Left hindlimb (tissue), 1 donor: Measurements from ENCODE around the gene KCTD5.

ENCODE experiments used
- DNase-seq: peaks from one replicate; pipeline ENCODE4 v3.0.0-alpha.2; 2018

Gene KCTD5

GRCh38 chr16:2734844-2735515 is 52.7 kb downstream of the KCTD5 start:
- no peak for DNase-seq

- no peak for DNase-seq
These were observed 54.3 kb downstream of the KCTD5 start for GRCh38 chr16:2736476-2737237.

DNA sequence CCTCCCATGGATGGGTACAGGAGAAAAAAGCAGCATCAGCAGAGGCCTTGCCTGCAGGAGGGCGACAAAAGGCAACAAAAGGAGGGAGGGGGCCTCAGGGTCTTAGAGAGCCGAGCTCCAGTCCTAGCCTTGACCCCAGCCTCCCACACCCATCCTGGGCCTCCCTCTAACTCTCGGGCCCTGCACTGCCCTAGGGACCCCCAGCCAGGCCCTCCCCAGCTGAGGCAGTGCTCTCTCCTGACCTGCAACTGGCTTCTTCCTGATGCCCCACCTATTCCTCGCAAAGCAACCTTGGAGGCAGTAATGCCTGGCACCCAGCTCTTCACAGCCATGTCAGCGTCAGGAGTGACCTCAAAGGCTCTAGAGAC is 54.9 kb downstream of the KCTD5 start:
- DNase-seq, result no peak

DNA sequence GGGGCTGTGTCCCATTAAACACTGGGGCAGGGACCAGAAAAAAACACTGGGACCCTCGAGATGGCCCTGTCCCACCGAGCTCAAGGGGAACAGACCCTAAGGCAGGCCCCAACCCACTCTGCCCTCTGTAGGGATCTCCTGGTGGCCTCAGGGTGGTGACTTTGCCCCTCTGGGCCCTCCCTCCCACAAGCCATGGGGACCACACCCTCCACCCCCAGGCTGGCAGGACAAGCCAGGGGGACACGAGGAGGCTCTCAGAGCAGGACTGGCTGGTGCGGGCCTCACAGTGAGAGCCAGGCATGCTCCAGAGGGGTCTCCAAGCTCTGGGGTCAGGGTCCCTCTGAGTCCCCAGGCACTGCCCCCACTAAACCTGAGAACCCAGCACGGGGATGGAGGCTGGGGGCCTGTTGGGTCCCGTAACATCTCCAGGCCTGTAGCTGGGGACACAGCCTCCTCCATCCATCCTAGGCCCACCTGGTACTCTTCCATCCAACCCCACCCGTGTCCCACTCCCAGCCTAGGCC is 55.6 kb downstream of the KCTD5 start:
- DNase-seq, result no peak

DNA sequence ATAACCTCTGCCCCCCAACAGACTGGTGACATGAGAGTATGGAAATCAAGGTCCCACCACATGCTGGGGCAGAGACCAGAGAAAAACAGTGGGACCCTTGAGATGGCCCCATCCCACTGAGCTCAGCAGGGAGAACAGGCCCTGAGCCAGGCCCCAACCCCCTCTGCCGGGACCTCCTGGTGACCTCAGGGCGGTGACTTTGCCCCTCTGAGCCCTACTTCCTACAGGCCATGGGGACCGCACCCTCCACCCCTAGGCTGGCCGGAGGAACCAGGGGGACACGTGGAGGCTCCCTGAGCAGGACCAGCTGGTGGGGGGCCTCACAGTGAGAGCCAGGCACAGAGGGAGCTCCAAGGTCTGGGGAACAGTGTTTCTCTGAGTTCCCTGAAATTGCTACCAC is 56.3 kb downstream of the KCTD5 start:
- DNase-seq, result no peak

GRCh38 chr16:2739625-2740430 is 57.5 kb downstream of the KCTD5 start:
- DNase-seq, result no peak

DNA sequence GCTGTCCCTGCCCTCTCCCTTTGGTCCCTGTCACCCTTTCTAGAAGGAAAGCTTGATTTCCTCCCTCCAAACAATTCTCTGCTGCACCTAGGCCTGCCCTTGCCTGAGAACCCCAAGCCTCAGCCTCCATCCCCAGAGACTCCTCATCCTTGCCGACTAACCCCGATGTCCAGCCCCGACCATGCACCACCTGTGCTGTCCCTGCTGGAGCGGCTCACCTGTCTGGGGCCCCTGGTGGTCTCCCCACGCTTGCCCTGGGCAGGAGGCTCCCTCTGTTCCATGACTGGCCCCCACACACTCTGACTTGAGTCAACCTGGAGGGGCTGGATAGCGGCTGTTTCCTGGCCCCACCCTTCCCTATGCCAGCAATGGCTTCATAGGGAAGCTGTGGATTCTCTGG is 58.2 kb downstream of the KCTD5 start:
- DNase-seq, result no peak

DNA sequence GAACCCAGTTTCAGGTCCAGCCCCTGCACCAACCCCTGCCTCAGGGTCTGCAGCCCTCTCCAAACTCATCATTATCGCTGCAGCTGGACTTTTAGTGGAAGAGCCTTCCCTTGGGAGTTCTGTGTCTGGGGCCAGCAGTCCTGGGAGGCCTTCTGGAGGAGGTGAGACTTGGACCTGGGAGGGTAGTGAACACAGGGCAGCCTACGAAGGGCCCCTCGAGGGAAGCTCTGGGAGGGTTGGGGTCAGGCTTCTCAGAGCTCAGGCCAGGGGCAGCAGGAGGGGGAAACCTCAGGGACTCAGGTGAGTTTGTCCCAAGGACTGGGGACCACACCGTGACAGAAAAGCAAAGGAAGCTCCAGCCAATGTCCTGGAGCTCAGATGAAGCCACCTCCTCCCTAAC is 58.8 kb downstream of the KCTD5 start:
- no peak for DNase-seq

DNA sequence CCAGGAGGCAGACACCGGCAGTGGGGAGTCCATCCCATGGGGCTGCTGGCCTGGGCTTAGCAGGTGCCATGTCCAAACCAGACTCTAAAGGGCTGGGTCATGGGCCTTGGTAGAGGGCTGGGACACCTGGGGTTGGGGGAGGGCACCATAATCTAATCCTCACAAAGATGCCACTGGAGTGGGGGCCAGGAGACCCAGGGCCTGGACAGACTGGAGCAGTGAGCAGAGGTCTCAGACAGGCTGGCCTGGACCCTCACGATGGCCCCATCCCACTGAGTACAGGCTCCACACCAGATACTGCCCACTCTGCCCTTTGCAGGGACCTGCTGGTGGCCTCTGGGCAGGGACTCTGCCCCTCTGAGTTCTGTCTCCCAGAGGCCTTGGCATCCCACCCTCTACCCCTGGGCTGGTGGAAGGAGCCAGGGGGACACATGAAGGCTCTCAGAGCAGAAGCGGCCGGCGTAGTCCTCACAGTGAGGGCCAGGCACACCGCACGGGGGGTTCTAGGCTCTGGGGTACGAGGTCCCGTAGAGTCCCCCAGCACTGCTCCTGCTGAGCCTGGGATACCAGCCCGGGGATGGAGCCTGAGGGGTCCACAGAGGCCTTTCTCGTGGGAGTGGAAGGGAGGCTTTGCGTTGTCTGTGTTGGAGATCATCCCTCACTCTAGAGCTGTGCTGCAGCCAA is 60.1 kb downstream of the KCTD5 start:
- no peak for DNase-seq

- DNase-seq, result no peak
These were observed 60.9 kb downstream of the KCTD5 start for GRCh38 chr16:2743007-2743810.

DNA sequence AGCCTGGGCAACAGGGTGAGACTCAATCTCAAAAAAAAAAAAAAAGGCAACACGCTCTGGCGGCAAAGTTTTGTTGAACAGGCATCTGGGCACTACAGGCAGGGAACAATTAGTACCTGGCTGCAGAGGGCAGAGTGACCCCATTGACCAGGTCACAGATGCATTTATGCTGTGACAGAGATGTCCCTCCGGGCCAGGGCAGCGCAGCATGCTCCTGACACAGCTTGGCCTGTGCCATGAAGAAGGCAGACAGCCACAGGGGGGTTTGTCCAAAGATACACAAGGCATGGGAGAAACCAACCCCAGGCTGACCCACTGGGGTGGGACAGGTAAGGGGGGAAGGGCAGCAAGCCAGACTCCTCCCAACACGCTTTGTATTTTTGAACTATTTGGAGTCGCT is 62.4 kb downstream of the KCTD5 start:
- no peak for DNase-seq

DNA sequence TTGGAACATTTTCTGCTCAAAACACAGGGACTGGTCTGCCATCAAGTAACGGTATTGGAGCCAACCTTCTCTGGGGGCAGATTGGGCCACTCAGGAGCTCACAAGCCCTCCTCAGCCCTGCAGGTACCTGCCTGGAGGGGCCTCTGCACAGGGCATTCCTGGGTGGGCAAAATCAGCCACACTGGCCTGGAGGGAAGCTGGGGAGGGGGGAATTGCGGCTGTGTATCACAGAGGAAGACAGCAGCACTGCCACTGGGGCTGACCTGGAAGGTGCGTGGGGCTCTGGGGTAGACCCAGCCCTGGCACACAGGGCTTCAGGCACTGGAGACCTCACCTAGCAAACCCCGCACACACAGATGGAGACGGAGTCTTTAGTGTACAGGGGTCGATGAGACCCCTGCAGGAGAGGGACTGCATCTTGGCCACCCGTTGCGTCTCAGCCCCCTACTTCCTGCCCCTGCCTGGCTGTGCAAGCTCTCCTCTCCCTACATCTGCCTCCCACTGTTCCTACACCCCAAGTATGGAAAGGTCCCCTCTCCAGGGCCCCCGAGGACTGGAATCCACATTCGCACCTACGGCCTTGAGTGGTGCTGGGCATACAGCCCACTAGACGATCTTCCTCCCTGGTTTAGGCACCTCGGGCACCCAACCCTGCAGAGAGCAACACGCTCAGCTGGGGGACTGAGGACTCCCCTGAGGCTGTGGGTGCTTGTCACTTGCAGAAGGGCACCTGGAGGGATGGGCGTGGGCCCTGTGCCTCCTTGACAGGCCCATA is 63.0 kb downstream of the KCTD5 start:
- DNase-seq, result no peak

GRCh38 chr16:2745961-2746360 is 63.6 kb downstream of the KCTD5 start:
- no peak for DNase-seq

DNA sequence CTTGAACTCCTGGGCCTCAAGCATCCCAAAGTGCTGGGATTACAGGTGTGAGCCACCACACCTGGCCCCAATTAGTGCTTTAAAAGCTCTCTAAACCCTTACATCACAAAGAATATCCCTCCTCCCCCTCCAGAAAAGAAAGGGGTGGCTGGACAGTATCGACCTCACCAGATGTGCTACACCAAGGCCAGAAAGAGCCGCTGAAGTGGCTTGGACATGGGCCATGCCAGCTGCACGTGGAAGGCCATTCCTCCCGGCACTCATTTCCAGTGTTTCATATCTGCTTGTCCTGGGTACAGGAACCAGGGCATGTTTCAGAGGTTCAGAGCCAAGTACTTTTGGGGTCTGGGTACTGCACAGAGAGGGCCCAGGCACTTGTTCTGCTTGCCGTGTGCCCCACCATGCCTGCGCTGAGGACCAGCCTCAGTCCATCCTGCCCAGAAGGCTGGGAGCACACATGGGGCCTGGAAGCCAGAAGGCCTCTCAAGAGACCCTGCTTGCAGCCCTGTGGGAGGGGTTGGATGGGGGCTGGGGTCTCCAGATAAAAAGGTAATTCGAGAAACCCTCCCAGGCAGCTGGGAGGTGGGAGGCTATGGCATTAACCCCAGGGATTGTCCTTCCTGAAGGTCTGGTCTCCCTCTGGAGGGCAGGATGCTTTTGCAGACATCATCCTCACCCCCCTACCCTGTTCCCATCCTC is 66.6 kb downstream of the KCTD5 start:
- no peak for DNase-seq

- no peak for DNase-seq
These were observed 67.2 kb downstream of the KCTD5 start for GRCh38 chr16:2749476-2749875.

DNA sequence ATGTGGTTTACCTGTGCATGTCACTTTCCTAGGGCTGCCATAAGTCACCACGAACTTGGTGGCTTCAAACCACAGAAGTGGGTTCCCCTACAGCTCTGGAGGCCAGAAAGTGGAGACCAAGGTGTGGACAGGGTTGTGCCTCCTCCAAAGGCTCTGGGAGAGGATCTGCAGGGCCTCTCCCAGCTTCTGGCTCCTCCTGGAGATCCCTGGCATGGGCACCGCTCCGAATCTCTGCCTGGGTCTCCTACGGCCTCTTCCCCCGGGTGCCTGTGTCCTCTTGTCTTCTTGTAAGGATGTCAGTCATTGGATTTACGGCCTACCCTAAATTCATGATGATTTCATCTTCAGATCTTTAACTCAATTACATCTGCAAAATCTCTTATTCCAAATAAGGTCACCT is 67.6 kb downstream of the KCTD5 start:
- DNase-seq, result no peak

DNA sequence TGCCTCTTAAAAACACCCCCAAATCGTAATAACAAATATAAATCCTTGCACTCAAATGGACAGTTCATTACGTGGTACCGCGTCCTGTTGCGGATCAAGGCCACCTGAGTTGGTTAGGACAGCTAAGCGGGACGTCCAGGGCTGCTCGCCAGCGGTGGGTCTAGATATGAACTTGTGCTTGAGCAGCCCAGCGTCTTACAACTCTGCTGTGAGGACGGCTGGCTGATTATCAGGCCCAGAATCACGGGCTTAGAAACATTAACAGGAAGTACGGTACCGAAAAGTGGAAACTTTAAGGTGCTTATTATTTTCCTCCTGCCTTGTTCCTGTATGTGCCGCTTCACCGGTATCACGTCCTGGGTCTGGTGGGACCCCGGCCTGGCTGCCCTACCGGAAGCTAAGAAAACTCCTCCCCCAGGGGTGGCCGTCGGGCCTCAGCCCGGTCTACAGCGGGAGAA is 69.3 kb downstream of the KCTD5 start:
- DNase-seq, result no peak

GRCh38 chr16:2752035-2752849 is 69.9 kb downstream of the KCTD5 start, which contains the start of gene SRRM2:
TSS of gene SRRM2 (plus strand) at chr16:2752638. CDS start at chr16:2756365, 3,727 bp downstream.
- peak; percentile 97 for DNase-seq
